HepG2 (cell line): ENCODE data around the gene UMOD. TPM values are rescaled to one million over a fixed set of nuclear protein-coding genes. Genes with fewer than 3 reads are reported as not detected.

Experiments used
- ATAC-seq: fragments of 200-7000 bp; cut with Tn5 transposase; 3 replicates; pipeline ENCODE4 v1.9.1; 2020; ENCODE audit warnings: mild to moderate bottlenecking, moderate library complexity
- BruUV-seq: library from RNA; stranded (reverse); fragments of 400-500 nt; replicated peaks from 2 replicates; lab custom pipeline; 2021; lab: Mats Ljungman, UMichigan
- CTCF ChIA-PET: fragments of 300-600 bp; formaldehyde crosslinking; extraction: SDS; loops from one replicate; lab custom pipeline; 2021; ENCODE audit warnings: low total read pairs, inconsistent platforms, low intra/inter-chr PET ratio; lab: Yijun Ruan, JAX
- POLR2A ChIA-PET: fragments of 350-600 bp; sonication (Branson Sonifier 250); formaldehyde crosslinking; loops from one replicate; lab custom pipeline; 2020; ENCODE audit warnings: antibody characterized with exemption, inconsistent platforms; lab: Yijun Ruan, JAX
- DNase-seq: peaks from one replicate; pipeline ENCODE4 v3.0.0-alpha.2; 2015; ENCODE audit warnings: low spot score
- FAIRE-seq: peaks from 3 replicates; lab custom pipeline; 2011; peaks lifted over from hg19 to GRCh38; lab: Jason Lieb, UNC
- H2AFZ ChIP-seq: one replicate; pipeline ENCODE4 v1.6.1; 2011; ENCODE audit warnings: low read length, inconsistent platforms
- H3K27ac ChIP-seq: fragments of 300-600 bp; 3 replicates; pipeline ENCODE4 v1.8.0; 2011; ENCODE audit warnings: mixed run types, mild to moderate bottlenecking, mixed read lengths, low read length, inconsistent platforms; ENCODE audit not compliant: insufficient read depth; ENCODE audit errors: extremely low read length
- H3K27me3 ChIP-seq, 2 experiments: fragments of 200-600 bp in 1 of 2; 2 replicates in 1 of 2; 3 replicates in 1 of 2; pipeline versions ENCODE4 v1.6.0 to v1.8.0; 2011; ENCODE audit warnings: low read length in 2 of 2, mild to moderate bottlenecking in 2 of 2, moderate library complexity in 2 of 2, inconsistent platforms in 1 of 2; ENCODE audit not compliant: insufficient read depth in 2 of 2, control insufficient read depth in 1 of 2
- H3K36me3 ChIP-seq, 2 experiments: fragments of 200-600 bp in 1 of 2; replicated peaks in 1 of 2; 2 replicates in 1 of 2; 3 replicates in 1 of 2; pipeline versions ENCODE4 v1.5.1 to v1.8.0; 2011; ENCODE audit warnings: low read length in 2 of 2, inconsistent platforms in 1 of 2; ENCODE audit not compliant: insufficient read depth in 2 of 2, control insufficient read depth in 1 of 2
- H3K4me1 ChIP-seq: 2 replicates; pipeline ENCODE4 v1.5.1; 2012; ENCODE audit warnings: low read length, inconsistent platforms; ENCODE audit not compliant: insufficient read depth
- H3K4me2 ChIP-seq: 2 replicates; pipeline ENCODE4 v1.6.0; 2011; ENCODE audit warnings: low read depth, low read length, inconsistent platforms
- H3K4me3 ChIP-seq, 3 experiments: fragments of 200-600 bp in 1 of 3; sonication (generic), shearing (Covaris generic) in 1 of 3; replicated peaks in 1 of 3; 2 replicates each; pipeline ENCODE4 v1.5.1; 2011 to 2016; ENCODE audit warnings: low read length in 3 of 3, inconsistent platforms in 2 of 3, low read depth in 2 of 3, mild to moderate bottlenecking in 2 of 3, control low read depth in 1 of 3, mixed read lengths in 1 of 3; ENCODE audit not compliant: insufficient read depth in 1 of 3
- H3K79me2 ChIP-seq: one replicate; pipeline ENCODE4 v1.6.1; 2011; ENCODE audit warnings: low read length, inconsistent platforms; ENCODE audit not compliant: insufficient read depth
- H3K9ac ChIP-seq: 2 replicates; pipeline ENCODE4 v1.6.0; 2011; ENCODE audit warnings: mild to moderate bottlenecking, low read depth, low read length, inconsistent platforms; ENCODE audit not compliant: insufficient read depth
- H3K9me3 ChIP-seq: 2 replicates; pipeline ENCODE4 v1.5.1; 2012; ENCODE audit warnings: mild to moderate bottlenecking, low read length
- H4K20me1 ChIP-seq: 2 replicates; pipeline ENCODE4 v1.6.0; 2011; ENCODE audit warnings: inconsistent platforms, mild to moderate bottlenecking, low read length, moderate library complexity; ENCODE audit not compliant: insufficient read depth
- CHD2 ChIP-seq: IDR thresholded peaks from 2 replicates; pipeline ENCODE4 v1.6.1; 2011; ENCODE audit warnings: low read depth, low read length, improper control_type of control experiment
- ELF4 ChIP-seq: sonication (generic); formaldehyde crosslinking; IDR thresholded peaks from 2 replicates; pipeline ENCODE4 v1.5.0; 2020; ENCODE audit warnings: missing genetic modification reagents, mild to moderate bottlenecking, moderate library complexity, borderline replicate concordance
- MTF2 ChIP-seq: sonication (generic); formaldehyde crosslinking; IDR thresholded peaks from 2 replicates; pipeline ENCODE4 v1.5.0; 2020; ENCODE audit warnings: missing genetic modification reagents, borderline replicate concordance
- NCOR1 ChIP-seq: fragments of 200-600 bp; sonication (generic); IDR thresholded peaks from 2 replicates; pipeline ENCODE4 v1.7.0; 2017; ENCODE audit warnings: antibody characterized with exemption, low read length, borderline replicate concordance
- PAF1 ChIP-seq: IDR thresholded peaks from 2 replicates; pipeline ENCODE4 v1.6.1; 2016; ENCODE audit warnings: missing genetic modification reagents, missing compliant biosample characterization
- PPARG ChIP-seq: conservative IDR thresholded peaks from 2 replicates; pipeline ENCODE4 v1.6.1; 2016; ENCODE audit warnings: missing biosample characterization, missing genetic modification reagents
- ZFAT ChIP-seq: sonication (generic); formaldehyde crosslinking; conservative IDR thresholded peaks from 2 replicates; pipeline ENCODE4 v1.8.1; 2023; ENCODE audit warnings: missing genetic modification reagents, inconsistent platforms
- ZNF432 ChIP-seq: sonication (generic); formaldehyde crosslinking; IDR thresholded peaks from 2 replicates; pipeline ENCODE4 v1.5.0; 2020; ENCODE audit warnings: missing genetic modification reagents, mild to moderate bottlenecking, borderline replicate concordance
- ZNF556 ChIP-seq: sonication (generic); formaldehyde crosslinking; IDR thresholded peaks from 2 replicates; pipeline ENCODE4 v1.4.0; 2020; ENCODE audit warnings: mild to moderate bottlenecking, missing genetic modification reagents, borderline replicate concordance
- ZNF713 ChIP-seq: sonication (generic); formaldehyde crosslinking; IDR thresholded peaks from 2 replicates; pipeline ENCODE4 v1.4.0; 2020; ENCODE audit warnings: mild to moderate bottlenecking, missing genetic modification reagents
- ZNF850 ChIP-seq: sonication (generic); formaldehyde crosslinking; conservative IDR thresholded peaks from 2 replicates; pipeline ENCODE4 v1.9.0; 2021; ENCODE audit warnings: mild to moderate bottlenecking, missing genetic modification reagents
- WGBS: methylation state at CpG from one replicate; pipeline ENCODE4 v1.1.6; 2017; ENCODE audit warnings: low lambda C conversion rate; 5-methylcytosine and 5-hydroxymethylcytosine counted together
- in situ Hi-C: cut with HindIII; loops from 2 replicates; pipeline ENCODE4 v1.10.0; 2017; ENCODE audit warnings: low pct_unique_long_range_greater_than_20kb; ENCODE audit not compliant: extremely low pct_ligation_motif_present
- intact Hi-C: fragments of 100-400 bp; cut with micrococcal nuclease; formaldehyde crosslinking; loops from one replicate; pipeline ENCODE4 v1.10.0; 2022; ENCODE audit not compliant: unreplicated experiment
- polyA plus RNA-seq, 8 experiments: library from polyadenylated mRNA; depleted of rRNA in 3 of 8; stranded (reverse) in 7 of 8; unstranded in 1 of 8; fragments of >200 nt; fragmentation: Illumina TruSeq in 4 of 8; extraction: Trizol in 4 of 8; gene quantifications; 2 replicates each; pipeline versions ENCODE4 v1.2.1 to v1.2.3, GENCODE V29; 2011 to 2016; ENCODE audit warnings: low read depth in 4 of 8, missing spikeins in 1 of 8, mixed read lengths in 1 of 8; ENCODE audit not compliant: insufficient read depth in 1 of 8
- total RNA-seq, 5 experiments: library from RNA; depleted of rRNA; stranded (reverse); fragments of >200 nt; fragmentation: Illumina TruSeq; extraction: Trizol; gene quantifications; 2 replicates each; pipeline ENCODE4 v1.2.3, GENCODE V29; 2016; ENCODE audit warnings: low read depth in 1 of 5

Gene UMOD
- total and polyA plus RNA-seq, 2 of the 13 experiments (the other 11 are each of a cell fraction or from before 2014, with no cell fraction given), result not detected

DNA sequence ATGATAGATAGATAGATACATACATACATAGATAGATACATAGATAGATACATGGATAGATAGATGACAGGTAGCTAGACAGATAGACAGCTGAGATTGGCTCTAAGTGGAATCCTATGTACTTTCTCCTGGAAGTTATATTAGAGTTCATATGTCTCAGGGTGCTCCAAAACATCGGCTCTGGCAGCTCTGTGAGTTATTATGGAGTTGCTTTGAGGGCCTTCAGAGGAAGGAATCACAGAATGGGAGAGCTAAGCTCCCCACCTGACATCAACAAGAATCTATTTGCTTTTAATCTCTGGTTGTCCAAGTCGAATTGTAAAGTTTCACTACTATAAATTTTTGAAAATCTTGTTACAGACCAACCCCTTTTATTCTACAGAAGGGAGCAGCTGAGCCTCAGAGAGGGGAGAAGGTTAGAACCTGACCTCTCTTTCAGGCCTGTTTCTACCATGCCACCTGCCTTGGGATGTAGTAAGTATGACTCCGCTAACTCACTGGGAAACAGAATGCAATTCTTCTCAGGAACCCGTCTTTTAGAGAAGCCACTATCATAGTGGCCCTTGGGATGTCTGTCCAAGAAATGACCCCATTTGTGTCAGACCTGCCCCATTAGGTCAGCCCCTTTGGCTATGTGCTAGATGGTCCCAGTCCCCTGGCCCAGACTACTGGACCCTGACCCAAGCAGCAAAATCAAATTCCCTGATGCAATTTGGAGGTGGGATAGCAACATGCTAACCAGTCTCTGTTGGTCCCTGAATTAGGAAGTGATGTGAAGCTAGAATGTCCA, 43.5 kb downstream of the UMOD start:
- CTCF ChIA-PET, result no interaction called here
- DNase-seq, result no peak
- 22% methylated on average over 4 of the region's 4 CpGs for WGBS
- Histone ChIP-seq H3K79me2 (no peaks in the 10 kb centered on the region), H3K4me1 (no peaks in the 10 kb centered on the region)
- TF ChIP-seq ZNF850 (CRISPR knock-in tag) (no peak), ELF4 (CRISPR knock-in tag) (no peak), CHD2 (no peak), PPARG (CRISPR knock-in tag) (no peak), PAF1 (CRISPR knock-in tag) (no peak), ZNF713 (CRISPR knock-in tag) (no peak), ZFAT (no peak), ZNF556 (no peak), ZNF432 (no peak), MTF2 (CRISPR knock-in tag) (no peak), NCOR1 (no peak)
- TF ChIP-seq, all 625 proteins: peak for 0
- ATAC-seq (no peak), FAIRE-seq (no peak)
- H3K4me3 ChIP-seq, result no peak overlapping the region
- H4K20me1 ChIP-seq, result no peaks in the 10 kb centered on the region
- BruUV-seq, result no TSS peak
- no peaks in the 10 kb centered on the region for H3K36me3 ChIP-seq
- intact Hi-C loops, result loop anchor here (10.0 kb wide), 1 partner anchor 704 kb away; no protein-coding TSS in a partner anchor
- no peak overlapping the region for H3K9ac ChIP-seq
- H2AFZ ChIP-seq, result no peak overlapping the region
- H3K9me3 ChIP-seq, result no peaks in the 10 kb centered on the region
- POLR2A ChIA-PET, result no interaction called here
- in situ Hi-C loops, result loop anchor here (25.0 kb wide), 1 partner anchor 722 kb away; no protein-coding TSS in a partner anchor
- H3K4me2 ChIP-seq, result no peak overlapping the region
- H3K27me3 ChIP-seq, result no peaks in the 10 kb centered on the region
- no peak overlapping the region for H3K27ac ChIP-seq
